Femur (tissue), 1 donor: ENCODE measurements around the gene OR2S2.

Source experiments
- DNase-seq: peaks from one replicate; pipeline ENCODE4 v3.0.0-alpha.2; 2017

Gene OR2S2

DNA sequence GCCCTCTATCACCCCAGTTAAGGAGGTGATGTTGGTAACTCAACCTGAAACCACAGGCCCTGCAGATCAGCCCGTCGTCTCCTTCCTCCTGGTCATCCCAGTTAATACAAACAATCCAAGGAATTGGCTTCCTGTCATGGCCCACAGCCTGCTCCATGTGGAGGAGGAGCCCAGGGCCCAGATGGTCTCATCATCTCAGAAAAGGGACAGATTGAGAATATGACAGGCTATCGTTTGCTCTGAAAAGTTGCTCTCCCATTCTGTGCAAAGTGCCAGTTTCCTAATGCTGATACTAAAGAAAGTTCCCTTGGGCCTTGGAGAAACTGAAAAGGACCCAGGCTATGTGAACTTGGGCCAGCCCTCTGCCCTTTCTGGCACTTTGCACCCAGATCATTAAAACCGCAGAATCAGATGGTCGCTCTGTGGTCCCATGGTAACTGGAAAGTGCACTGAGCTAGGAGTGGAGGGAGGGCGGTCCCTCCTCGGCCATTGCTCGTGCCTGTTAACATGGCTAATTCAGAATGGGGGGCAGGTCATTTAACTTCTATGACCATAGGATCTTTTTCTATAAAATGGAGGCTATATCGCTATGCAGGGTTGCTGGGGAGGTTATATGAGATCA lies 49.3 kb downstream of the OR2S2 start:
- peak; percentile 66 for DNase-seq

- DNase-seq, result peak; percentile 85
Observed at GRCh38 chr9:35907711-35908503, 50.0 kb downstream of the OR2S2 start.
